ENCODE measurements around the gene MPPE1. TPM values are rescaled to one million over a fixed set of nuclear protein-coding genes. Genes with fewer than 3 reads are reported as not detected.
A peak's percentile ranks its signal among the peaks of the same experiment; 100 is the strongest.

The MPPE1 gene
- total RNA-seq, 2 donors from 2014 or later = 29.0 to 43.1 TPM

- H3K4me1 ChIP-seq = peaks cover 35% of the 10 kb centered on the region
- H3K36me3 ChIP-seq (replicated peaks in 1 of 2; ENCODE audit: insufficient read depth in 1 of 2, low read depth in 2 of 2) = no peaks in the 10 kb centered on the region
- ATAC-seq (no peak), DNase-seq (no peak)
- 4% methylated on average over 13 of the region's 13 CpGs for WGBS, 2 donors
- H3K27me3 ChIP-seq = no peaks in the 10 kb centered on the region
- peak overlapping the region; percentile 31 to 60 for H3K4me3 ChIP-seq
- intact Hi-C loops (cut with DNase I) = no loop called here
- peak overlapping the region; percentile 97 to 100 (median 99) for H3K27ac ChIP-seq
- no peak for TF ChIP-seq POLR2A (IDR thresholded peaks at IDR 0.05)
- no peak for TF ChIP-seq CTCF (IDR thresholded peaks at IDR 0.05)
- no peaks in the 10 kb centered on the region for H3K9me3 ChIP-seq
Observed at GRCh38 chr18:11909061-11909455, 941 bp upstream of the MPPE1 start.

GRCh38 chr18:11906926-11907874 lies 917 bp downstream of the MPPE1 start:
- 58 to 64% methylated on average over 20 of the region's 20 CpGs for WGBS, 2 donors

GRCh38 chr18:11906176-11906575 lies 1.9 kb downstream of the MPPE1 start:
- ATAC-seq (no peak), DNase-seq (no peak)
- H3K4me3 ChIP-seq = no peak overlapping the region
- peaks cover 35% of the 10 kb centered on the region for H3K4me1 ChIP-seq
- H3K36me3 ChIP-seq (replicated peaks in 1 of 2; ENCODE audit: insufficient read depth in 1 of 2, low read depth in 2 of 2) = no peaks in the 10 kb centered on the region
- intact Hi-C loops (cut with DNase I) = no loop called here
- no peak for TF ChIP-seq POLR2A (IDR thresholded peaks at IDR 0.05)
- TF ChIP-seq CTCF (IDR thresholded peaks at IDR 0.05) = no peak
- no peaks in the 10 kb centered on the region for H3K27me3 ChIP-seq
- H3K9me3 ChIP-seq = no peaks in the 10 kb centered on the region
- 19 to 36% methylated on average over 1 of the region's 1 CpG for WGBS, 2 donors
- peak overlapping the region in 3 of 4 donors; percentile 17 to 100 (median 53) for H3K27ac ChIP-seq

More at GRCh38 chr18:11906926-11907874, 917 bp downstream of the MPPE1 start:
- Histone ChIP-seq H3K36me3 (replicated peaks in 1 of 2; ENCODE audit: insufficient read depth in 1 of 2, low read depth in 2 of 2) (no peaks in the 10 kb centered on the region), H3K27me3 (no peaks in the 10 kb centered on the region), H3K4me3 (peak overlapping the region in 1 of 2 donors; percentile 60), H3K27ac (peak overlapping the region in 3 of 4 donors; percentile 98 to 100 (median 100)), H3K4me1 (peaks cover 35% of the 10 kb centered on the region), H3K9me3 (no peaks in the 10 kb centered on the region)
- no peak for ATAC-seq
- TF ChIP-seq CTCF (IDR thresholded peaks at IDR 0.05) (no peak), POLR2A (IDR thresholded peaks at IDR 0.05) (no peak)
- intact Hi-C loops (cut with DNase I) = no loop called here
- DNase-seq = no peak

- DNase-seq (peak; percentile 29 to 37 (median 32)), ATAC-seq (no peak)
- intact Hi-C loops (cut with DNase I) = no loop called here
- no peak for TF ChIP-seq CTCF (IDR thresholded peaks at IDR 0.05)
- no peak for TF ChIP-seq POLR2A (IDR thresholded peaks at IDR 0.05)
- Histone ChIP-seq H3K9me3 (no peaks in the 10 kb centered on the region), H3K4me3 (no peak overlapping the region), H3K36me3 (replicated peaks in 1 of 2; ENCODE audit: insufficient read depth in 1 of 2, low read depth in 2 of 2) (no peaks in the 10 kb centered on the region), H3K27me3 (no peaks in the 10 kb centered on the region), H3K27ac (peak overlapping the region in 3 of 4 donors; percentile 17 to 100 (median 53)), H3K4me1 (peaks cover 35% of the 10 kb centered on the region)
- WGBS, 2 donors = 27 to 49% methylated on average over 4 of the region's 4 CpGs
Observed at GRCh38 chr18:11905613-11906012, 2.5 kb downstream of the MPPE1 start.

Measured in body of pancreas (tissue), 4 donors.